A673 (cell line): ENCODE results near the gene CST1.
"Not testable (repeated sequence)": the region's sequence is repeated elsewhere in the genome, so short reads cannot be mapped to it uniquely, and the experiment has no call there.

Experiments
- EZH2 ChIP-seq: fragments of 200-600 bp; sonication (generic); IDR thresholded peaks from 2 replicates; pipeline ENCODE4 v1.6.1; 2017; ENCODE audit warnings: borderline replicate concordance, low read depth, mild to moderate bottlenecking, mixed read lengths, antibody characterized with exemption, low read length; ENCODE audit not compliant: poor library complexity, severe bottlenecking
- TF ChIP-seq, protein P1 (sequence below): fragments of 300-800, 200-600 bp; sonication (generic); conservative IDR thresholded peaks from 2 replicates; pipeline ENCODE4 v1.5.1; 2017; ENCODE audit warnings: low read depth, mild to moderate bottlenecking, antibody characterized with exemption, low read length, moderate library complexity, mixed read lengths

DNA sequence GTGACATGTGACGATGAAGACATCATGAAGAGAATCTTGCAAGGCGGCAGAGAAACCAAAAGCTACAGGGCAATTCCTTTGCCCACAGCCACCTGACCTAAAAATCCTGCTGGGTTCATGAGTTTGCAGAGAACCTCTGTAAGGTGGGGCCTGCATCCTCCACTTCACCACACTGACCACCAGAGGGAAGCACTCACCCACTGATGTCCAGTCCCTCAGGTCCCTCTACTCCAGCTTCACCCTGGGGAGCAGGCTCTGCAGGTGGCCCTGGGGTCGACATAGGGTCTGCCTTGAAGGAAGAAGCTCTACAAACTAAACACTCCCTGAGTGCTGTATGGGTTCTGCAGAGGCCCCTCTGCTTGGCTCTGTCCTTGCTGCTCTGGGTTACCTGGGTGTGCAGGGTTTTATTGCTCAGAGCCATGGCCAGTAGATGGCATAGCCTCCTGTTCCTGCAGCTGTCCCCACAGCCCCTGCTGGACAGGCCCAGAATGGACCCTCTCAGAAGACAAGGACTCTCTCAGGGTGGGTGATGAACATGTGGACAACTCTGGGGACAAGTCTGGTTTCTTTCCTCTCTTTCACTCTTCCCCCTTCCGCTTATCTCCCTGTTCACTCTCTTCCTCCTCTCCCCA is 48.6 kb upstream of the CST1 start:
- TF ChIP-seq, protein P1, sequence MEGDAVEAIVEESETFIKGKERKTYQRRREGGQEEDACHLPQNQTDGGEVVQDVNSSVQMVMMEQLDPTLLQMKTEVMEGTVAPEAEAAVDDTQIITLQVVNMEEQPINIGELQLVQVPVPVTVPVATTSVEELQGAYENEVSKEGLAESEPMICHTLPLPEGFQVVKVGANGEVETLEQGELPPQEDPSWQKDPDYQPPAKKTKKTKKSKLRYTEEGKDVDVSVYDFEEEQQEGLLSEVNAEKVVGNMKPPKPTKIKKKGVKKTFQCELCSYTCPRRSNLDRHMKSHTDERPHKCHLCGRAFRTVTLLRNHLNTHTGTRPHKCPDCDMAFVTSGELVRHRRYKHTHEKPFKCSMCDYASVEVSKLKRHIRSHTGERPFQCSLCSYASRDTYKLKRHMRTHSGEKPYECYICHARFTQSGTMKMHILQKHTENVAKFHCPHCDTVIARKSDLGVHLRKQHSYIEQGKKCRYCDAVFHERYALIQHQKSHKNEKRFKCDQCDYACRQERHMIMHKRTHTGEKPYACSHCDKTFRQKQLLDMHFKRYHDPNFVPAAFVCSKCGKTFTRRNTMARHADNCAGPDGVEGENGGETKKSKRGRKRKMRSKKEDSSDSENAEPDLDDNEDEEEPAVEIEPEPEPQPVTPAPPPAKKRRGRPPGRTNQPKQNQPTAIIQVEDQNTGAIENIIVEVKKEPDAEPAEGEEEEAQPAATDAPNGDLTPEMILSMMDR: peak; percentile 56
- TF ChIP-seq EZH2: not testable (repeated sequence)
